ENCODE data around the gene TMEM253. TPM values are rescaled to one million over a fixed set of nuclear protein-coding genes. Genes with fewer than 3 reads are reported as not detected.

The TMEM253 gene
- total RNA-seq, 1 donor from 2014 or later, result 1.6 TPM

DNA sequence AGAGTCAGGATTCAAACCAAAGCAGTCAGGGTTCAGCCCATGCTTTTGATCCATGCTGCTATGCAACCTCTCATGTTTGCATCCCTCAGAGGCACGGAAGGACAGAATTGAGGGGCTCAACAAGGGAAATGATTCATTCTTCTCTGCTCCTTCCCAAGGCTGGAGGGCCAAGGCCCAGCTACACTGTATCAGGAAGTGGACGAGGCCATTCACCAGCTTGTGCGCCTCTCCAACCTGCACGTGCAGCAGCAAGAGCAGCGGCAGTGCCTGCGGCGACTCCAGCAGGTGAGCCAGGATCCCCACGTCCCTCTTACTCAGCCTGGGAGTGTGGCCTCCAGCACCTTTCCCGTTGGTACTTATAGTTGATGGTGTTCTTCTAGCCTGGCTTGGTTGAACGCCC is 22.1 kb upstream of the TMEM253 start:
- H3K4me3 Mint-ChIP-seq, result no peak overlapping the region
- H3K27me3 Mint-ChIP-seq (ENCODE audit: low read depth), result peaks cover 3% of the 10 kb centered on the region
- H3K36me3 Mint-ChIP-seq (ENCODE audit: low read depth), result peaks cover 22% of the 10 kb centered on the region
- DNase-seq (ENCODE audit: low read depth, low spot score), result no peak
- H3K4me1 Mint-ChIP-seq, result peaks cover 11% of the 10 kb centered on the region
- no peak for TF ChIP-seq CTCF (conservative IDR thresholded peaks at IDR 0.05)
- H3K27ac Mint-ChIP-seq (ENCODE audit: unreplicated experiment), result no peak overlapping the region
- no peaks in the 10 kb centered on the region for H3K9me3 Mint-ChIP-seq

DNA sequence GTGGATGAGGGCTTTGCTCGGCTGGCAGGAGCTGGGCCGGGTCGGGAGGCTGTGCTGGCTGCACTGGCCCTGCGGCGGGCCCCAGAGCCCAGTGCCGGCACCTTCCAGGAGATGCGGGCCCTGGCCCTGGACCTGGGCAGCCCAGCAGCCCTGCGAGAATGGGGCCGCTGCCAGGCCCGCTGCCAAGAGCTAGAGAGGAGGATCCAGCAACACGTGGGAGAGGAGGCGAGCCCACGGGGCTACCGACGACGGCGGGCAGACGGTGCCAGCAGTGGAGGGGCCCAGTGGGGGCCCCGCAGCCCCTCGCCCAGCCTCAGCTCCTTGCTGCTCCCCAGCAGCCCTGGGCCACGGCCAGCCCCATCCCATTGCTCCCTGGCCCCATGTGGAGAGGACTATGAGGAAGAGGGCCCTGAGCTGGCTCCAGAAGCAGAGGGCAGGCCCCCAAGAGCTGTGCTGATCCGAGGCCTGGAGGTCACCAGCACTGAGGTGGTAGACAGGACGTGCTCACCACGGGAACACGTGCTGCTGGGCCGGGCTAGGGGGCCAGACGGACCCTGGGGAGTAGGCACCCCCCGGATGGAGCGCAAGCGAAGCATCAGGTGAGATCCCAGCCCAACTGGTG is 19.2 kb upstream of the TMEM253 start:
- no peak for TF ChIP-seq CTCF (conservative IDR thresholded peaks at IDR 0.05)
- H3K27me3 Mint-ChIP-seq (ENCODE audit: low read depth), result peaks cover 6% of the 10 kb centered on the region
- H3K4me1 Mint-ChIP-seq, result peaks cover 9% of the 10 kb centered on the region
- no peak for DNase-seq (ENCODE audit: low read depth, low spot score)
- peak overlapping the region; percentile 65 for H3K4me3 Mint-ChIP-seq
- peaks cover 27% of the 10 kb centered on the region for H3K36me3 Mint-ChIP-seq (ENCODE audit: low read depth)
- no peak overlapping the region for H3K27ac Mint-ChIP-seq (ENCODE audit: unreplicated experiment)
- H3K9me3 Mint-ChIP-seq, result no peaks in the 10 kb centered on the region

- no peak for TF ChIP-seq CTCF (conservative IDR thresholded peaks at IDR 0.05)
- H3K4me3 Mint-ChIP-seq, result peak overlapping the region; percentile 23
Measured at GRCh38 chr14:21083565-21084325, 17.1 kb upstream of the TMEM253 start.

GRCh38 chr14:21084396-21084795 is 16.5 kb upstream of the TMEM253 start:
- H3K4me3 Mint-ChIP-seq, result peak overlapping the region; percentile 23
- peaks cover 12% of the 10 kb centered on the region for H3K27me3 Mint-ChIP-seq (ENCODE audit: low read depth)
- peaks cover 35% of the 10 kb centered on the region for H3K36me3 Mint-ChIP-seq (ENCODE audit: low read depth)
- DNase-seq (ENCODE audit: low read depth, low spot score), result no peak
- no peak for TF ChIP-seq CTCF (conservative IDR thresholded peaks at IDR 0.05)
- H3K9me3 Mint-ChIP-seq, result no peaks in the 10 kb centered on the region
- H3K4me1 Mint-ChIP-seq, result peaks cover 25% of the 10 kb centered on the region
- H3K27ac Mint-ChIP-seq (ENCODE audit: unreplicated experiment), result no peak overlapping the region

More at GRCh38 chr14:21083565-21084325, 17.1 kb upstream of the TMEM253 start:
- H3K36me3 Mint-ChIP-seq (ENCODE audit: low read depth), result peaks cover 29% of the 10 kb centered on the region
- no peaks in the 10 kb centered on the region for H3K9me3 Mint-ChIP-seq
- DNase-seq (ENCODE audit: low read depth, low spot score), result no peak
- no peak overlapping the region for H3K27ac Mint-ChIP-seq (ENCODE audit: unreplicated experiment)
- peaks cover 12% of the 10 kb centered on the region for H3K27me3 Mint-ChIP-seq (ENCODE audit: low read depth)
- peaks cover 19% of the 10 kb centered on the region for H3K4me1 Mint-ChIP-seq

DNA sequence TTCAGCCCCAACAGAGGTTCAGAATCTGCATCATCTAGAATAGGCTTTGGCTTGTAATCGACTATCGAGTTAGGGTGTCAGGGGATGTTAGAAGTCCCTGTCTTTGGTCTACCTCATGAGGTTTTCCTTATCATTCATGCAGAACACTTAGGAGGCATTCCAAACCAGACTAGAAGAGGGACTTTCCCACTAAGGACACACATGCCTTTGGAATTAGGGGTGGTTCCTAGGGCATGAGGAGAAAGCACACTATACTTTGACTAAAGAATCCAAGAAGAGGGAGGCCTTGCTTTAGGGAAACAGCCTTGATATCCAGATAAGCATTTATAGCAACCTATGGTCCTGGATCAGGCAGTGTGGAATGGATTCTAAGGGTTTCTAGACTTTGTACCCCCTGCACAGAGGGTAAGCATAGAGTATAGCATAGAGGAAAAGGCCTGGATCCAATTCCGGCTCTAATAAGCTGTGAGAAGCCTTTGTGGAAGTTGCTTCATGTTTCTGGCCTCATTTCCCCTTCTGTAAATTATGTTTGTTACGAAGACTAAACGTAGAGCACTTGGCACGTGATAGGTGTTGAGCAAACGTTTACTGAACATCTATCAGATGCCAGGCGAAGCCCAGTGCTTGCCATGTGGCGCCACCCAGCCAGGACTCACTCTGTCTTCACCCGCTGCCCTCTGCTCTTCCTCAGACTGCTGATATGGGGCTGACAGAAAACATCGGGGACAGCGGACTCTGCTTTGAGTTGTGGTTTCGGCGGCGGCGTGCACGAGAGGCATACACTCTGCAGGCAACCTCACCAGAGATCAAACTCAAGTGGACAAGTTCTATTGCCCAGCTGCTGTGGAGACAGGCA is 15.6 kb upstream of the TMEM253 start:
- H3K4me3 Mint-ChIP-seq, result peak overlapping the region; percentile 23
- no peak for TF ChIP-seq CTCF (conservative IDR thresholded peaks at IDR 0.05)
- no peak for DNase-seq (ENCODE audit: low read depth, low spot score)
- peaks cover 26% of the 10 kb centered on the region for H3K4me1 Mint-ChIP-seq
- H3K9me3 Mint-ChIP-seq, result no peaks in the 10 kb centered on the region
- peak overlapping the region; percentile 82 for H3K27ac Mint-ChIP-seq (ENCODE audit: unreplicated experiment)
- peaks cover 12% of the 10 kb centered on the region for H3K27me3 Mint-ChIP-seq (ENCODE audit: low read depth)
- H3K36me3 Mint-ChIP-seq (ENCODE audit: low read depth), result peaks cover 35% of the 10 kb centered on the region
